Tibial nerve (tissue), 4 donors: Measurements from ENCODE around the gene PIK3IP1. TPM values are rescaled to one million over a fixed set of nuclear protein-coding genes. Genes with fewer than 3 reads are reported as not detected.

Experiments
- DNase-seq, 2 donors: peaks; one replicate each; pipeline ENCODE4 v3.0.0-alpha.2; 2019; ENCODE audit warnings: low spot score in 2 of 2
- H3K27ac ChIP-seq, 4 donors: fragments of 200-600 bp; sonication (generic) in 3 of 4; one replicate each; pipeline ENCODE4 v1.5.1; 2017 to 2019; ENCODE audit warnings: mild to moderate bottlenecking in 1 of 4
- H3K27me3 ChIP-seq, 2 donors: fragments of 200-600 bp; sonication (generic) in 1 of 2; one replicate each; pipeline versions ENCODE4 v1.5.1 to v1.6.0; 2017 to 2019
- H3K36me3 ChIP-seq, 3 donors: fragments of 200-600 bp; sonication (generic); one replicate each; pipeline ENCODE4 v1.5.1; 2018 to 2019
- H3K4me1 ChIP-seq, 4 donors: fragments of 200-600 bp; sonication (generic) in 3 of 4; one replicate each; pipeline ENCODE4 v1.5.1; 2017 to 2019
- H3K4me3 ChIP-seq, 4 donors: fragments of 200-600 bp; sonication (generic) in 3 of 4; one replicate each; pipeline ENCODE4 v1.5.1; 2017 to 2019; ENCODE audit warnings: mild to moderate bottlenecking in 1 of 4, moderate library complexity in 1 of 4
- H3K9me3 ChIP-seq, 4 donors: fragments of 200-600 bp; sonication (generic) in 3 of 4; one replicate each; pipeline ENCODE4 v1.5.1; 2017 to 2019
- EP300 ChIP-seq, 2 donors: sonication (generic); formaldehyde crosslinking; IDR thresholded peaks; one replicate each; pipeline ENCODE4 v1.6.1; 2017; ENCODE audit warnings: antibody characterized with exemption in 2 of 2, mild to moderate bottlenecking in 1 of 2
- POLR2A ChIP-seq, 2 donors: fragments of 450-650 bp; IDR thresholded peaks; one replicate each; pipeline ENCODE4 v1.6.1; 2017; ENCODE audit warnings: antibody characterized with exemption in 2 of 2, mild to moderate bottlenecking in 2 of 2, moderate library complexity in 2 of 2
- WGBS, 2 donors: methylation state at CpG; one replicate each; pipeline ENCODE4 v1.1.5; 2018; 5-methylcytosine and 5-hydroxymethylcytosine counted together
- total RNA-seq, 4 donors: library from RNA; depleted of rRNA; stranded (reverse); fragments of >200 nt; gene quantifications; one replicate each; pipeline ENCODE4 v1.1.0, GENCODE V29; 2016
- TF ChIP-seq, protein P1 (sequence below), 5 experiments: fragments of 200-600 bp in 3 of 5; fragments of 450-650 bp in 2 of 5; sonication (generic) in 3 of 5; IDR thresholded peaks; one replicate each; pipeline ENCODE4 v1.5.1; 2016 to 2019; ENCODE audit warnings: antibody characterized with exemption in 5 of 5, mild to moderate bottlenecking in 3 of 5, moderate library complexity in 2 of 5

Gene PIK3IP1
- total RNA-seq, 4 donors from 2014 or later = 54.8 to 106 (median 80.5) TPM

DNA sequence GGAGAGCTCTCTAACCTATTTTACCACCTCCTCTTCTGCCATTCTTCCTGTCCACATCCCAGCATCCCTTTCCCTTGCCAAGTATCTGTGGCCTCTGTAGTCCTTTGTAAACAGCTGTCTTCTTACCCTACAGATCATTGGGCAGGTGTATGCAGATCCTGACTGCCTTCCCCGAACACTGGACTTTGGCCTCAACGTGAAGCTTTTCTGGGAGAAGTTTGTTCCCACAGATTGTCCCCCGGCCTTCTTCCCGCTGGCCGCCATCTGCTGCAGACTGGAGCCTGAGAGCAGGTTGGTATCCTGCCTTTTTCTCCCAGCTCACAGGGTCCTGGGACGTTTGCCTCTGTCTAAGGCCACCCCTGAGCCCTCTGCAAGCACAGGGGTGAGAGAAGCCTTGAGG lies 17.3 kb downstream of the PIK3IP1 start:
- Histone ChIP-seq H3K27ac (peak overlapping the region in 1 of 4 donors; percentile 34), H3K9me3 (no peaks in the 10 kb centered on the region), H3K27me3 (no peaks in the 10 kb centered on the region), H3K36me3 (peaks cover 0 to 84% (median 6%) of the 10 kb centered on the region in 3 donors), H3K4me3 (no peak overlapping the region), H3K4me1 (peaks cover 0 to 14% (median 0%) of the 10 kb centered on the region in 4 donors)
- no peak for DNase-seq
- no peak for TF ChIP-seq EP300 (IDR thresholded peaks at IDR 0.05)
- no peak for TF ChIP-seq POLR2A (IDR thresholded peaks at IDR 0.05)
- TF ChIP-seq, protein P1, sequence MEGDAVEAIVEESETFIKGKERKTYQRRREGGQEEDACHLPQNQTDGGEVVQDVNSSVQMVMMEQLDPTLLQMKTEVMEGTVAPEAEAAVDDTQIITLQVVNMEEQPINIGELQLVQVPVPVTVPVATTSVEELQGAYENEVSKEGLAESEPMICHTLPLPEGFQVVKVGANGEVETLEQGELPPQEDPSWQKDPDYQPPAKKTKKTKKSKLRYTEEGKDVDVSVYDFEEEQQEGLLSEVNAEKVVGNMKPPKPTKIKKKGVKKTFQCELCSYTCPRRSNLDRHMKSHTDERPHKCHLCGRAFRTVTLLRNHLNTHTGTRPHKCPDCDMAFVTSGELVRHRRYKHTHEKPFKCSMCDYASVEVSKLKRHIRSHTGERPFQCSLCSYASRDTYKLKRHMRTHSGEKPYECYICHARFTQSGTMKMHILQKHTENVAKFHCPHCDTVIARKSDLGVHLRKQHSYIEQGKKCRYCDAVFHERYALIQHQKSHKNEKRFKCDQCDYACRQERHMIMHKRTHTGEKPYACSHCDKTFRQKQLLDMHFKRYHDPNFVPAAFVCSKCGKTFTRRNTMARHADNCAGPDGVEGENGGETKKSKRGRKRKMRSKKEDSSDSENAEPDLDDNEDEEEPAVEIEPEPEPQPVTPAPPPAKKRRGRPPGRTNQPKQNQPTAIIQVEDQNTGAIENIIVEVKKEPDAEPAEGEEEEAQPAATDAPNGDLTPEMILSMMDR (IDR thresholded peaks at IDR 0.05) = no peak
- 87 to 90% methylated on average over 6 of the region's 6 CpGs for WGBS, 2 donors

DNA sequence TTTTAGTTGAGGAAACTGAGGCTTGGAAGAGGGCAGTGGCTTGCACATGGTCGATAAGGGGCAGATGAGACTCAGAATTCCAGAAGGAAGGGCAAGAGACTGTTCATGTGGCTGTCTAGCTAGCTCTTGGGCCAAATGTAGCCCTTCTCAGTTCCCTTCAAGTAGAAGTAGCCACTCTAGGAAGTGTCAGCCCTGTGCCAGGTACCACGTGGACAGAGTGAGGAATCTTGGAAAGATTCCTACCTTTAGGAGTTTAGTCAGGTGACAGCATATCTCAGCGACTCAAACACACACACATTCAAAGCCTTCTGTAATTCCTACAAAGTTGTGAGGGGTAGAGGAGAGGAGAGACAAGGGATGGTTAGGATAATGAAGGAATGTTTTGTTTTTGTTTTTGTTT lies 18.3 kb downstream of the PIK3IP1 start:
- Histone ChIP-seq H3K4me3 (no peak overlapping the region), H3K27ac (peak overlapping the region in 1 of 4 donors; percentile 34), H3K36me3 (peaks cover 0 to 84% (median 6%) of the 10 kb centered on the region in 3 donors), H3K27me3 (no peaks in the 10 kb centered on the region), H3K4me1 (peaks cover 0 to 12% (median 0%) of the 10 kb centered on the region in 4 donors), H3K9me3 (no peaks in the 10 kb centered on the region)
- TF ChIP-seq POLR2A (IDR thresholded peaks at IDR 0.05) (no peak), EP300 (IDR thresholded peaks at IDR 0.05) (no peak)
- TF ChIP-seq, protein P1 (IDR thresholded peaks at IDR 0.05) = no peak
- 81 to 93% methylated on average over 3 of the region's 3 CpGs for WGBS, 2 donors
- DNase-seq = no peak

DNA sequence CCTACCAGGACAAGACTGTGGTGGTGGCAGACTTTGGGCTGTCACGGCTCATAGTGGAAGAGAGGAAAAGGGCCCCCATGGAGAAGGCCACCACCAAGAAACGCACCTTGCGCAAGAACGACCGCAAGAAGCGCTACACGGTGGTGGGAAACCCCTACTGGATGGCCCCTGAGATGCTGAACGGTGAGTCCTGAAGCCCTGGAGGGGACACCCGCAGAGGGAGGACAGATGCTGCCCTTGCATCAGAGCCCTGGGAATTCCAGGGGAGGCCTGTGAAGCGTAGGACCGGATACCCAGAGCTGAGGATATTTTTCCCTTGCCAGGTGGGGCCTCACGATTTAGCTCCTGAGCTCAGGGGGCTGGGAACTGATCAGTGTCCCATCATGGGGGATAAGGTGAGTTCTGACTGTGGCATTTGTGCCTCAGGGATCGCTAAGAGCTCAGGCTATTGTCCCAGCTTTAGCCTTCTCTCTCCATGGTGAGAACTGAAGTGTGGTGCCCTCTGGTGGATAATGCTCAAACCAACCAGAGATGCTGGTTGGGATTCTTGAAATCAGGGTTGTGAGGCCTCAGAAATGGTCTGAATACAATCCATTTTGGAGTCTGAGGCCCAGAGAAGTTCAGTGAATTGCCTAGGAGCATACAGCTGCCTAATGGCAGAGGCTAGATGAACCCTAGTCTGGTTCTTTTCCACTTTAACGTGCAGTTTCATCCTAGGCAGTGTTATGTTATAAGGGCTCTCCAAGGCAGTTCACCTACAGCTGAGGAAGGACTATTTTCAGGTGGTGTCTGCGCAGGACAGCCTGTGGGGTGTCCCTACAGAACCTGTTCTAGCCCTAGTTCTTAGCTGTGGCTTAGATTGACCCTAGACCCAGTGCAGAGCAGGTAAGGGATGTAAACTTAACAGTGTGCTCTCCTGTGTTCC lies 19.5 kb downstream of the PIK3IP1 start:
- 67 to 73% methylated on average over 15 of the region's 15 CpGs for WGBS, 2 donors
- Histone ChIP-seq H3K4me1 (peaks cover 0 to 6% (median 0%) of the 10 kb centered on the region in 4 donors), H3K36me3 (peaks cover 0 to 83% (median 6%) of the 10 kb centered on the region in 3 donors), H3K4me3 (no peak overlapping the region), H3K27ac (peak overlapping the region in 3 of 4 donors; percentile 19 to 63 (median 30)), H3K27me3 (no peaks in the 10 kb centered on the region), H3K9me3 (no peaks in the 10 kb centered on the region)
- DNase-seq = peak in 1 of 2 donors; percentile 78
- TF ChIP-seq, protein P1 (IDR thresholded peaks at IDR 0.05) = peak; percentile 60 to 82 (median 71)
- TF ChIP-seq POLR2A (IDR thresholded peaks at IDR 0.05) = no peak
- TF ChIP-seq EP300 (IDR thresholded peaks at IDR 0.05) = peak in 1 of 2 donors; percentile 41

DNA sequence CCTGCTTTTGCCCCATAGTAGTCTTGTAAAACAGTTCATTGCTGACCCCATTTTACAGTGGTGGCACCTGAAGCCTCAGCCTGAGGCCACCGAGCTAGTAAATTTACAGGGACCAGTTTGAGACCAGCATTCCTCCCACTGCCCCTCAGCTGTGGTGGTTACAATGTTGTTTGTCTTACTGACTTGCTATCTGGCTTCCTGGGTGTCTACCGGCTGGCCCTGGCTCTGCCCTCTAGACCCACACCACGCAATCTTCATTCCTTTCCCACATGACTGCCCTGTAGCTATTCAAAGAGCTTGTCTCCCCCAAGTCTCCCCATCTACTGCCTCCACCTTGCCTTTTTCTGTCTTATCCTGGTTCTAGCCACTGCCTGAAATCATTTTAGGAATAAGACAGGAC lies 20.8 kb downstream of the PIK3IP1 start:
- Histone ChIP-seq H3K36me3 (peaks cover 0 to 89% (median 6%) of the 10 kb centered on the region in 3 donors), H3K4me1 (peaks cover 0 to 6% (median 0%) of the 10 kb centered on the region in 4 donors), H3K9me3 (no peaks in the 10 kb centered on the region), H3K4me3 (no peak overlapping the region), H3K27me3 (no peaks in the 10 kb centered on the region), H3K27ac (peak overlapping the region in 2 of 4 donors; percentile 36)
- no peak for TF ChIP-seq EP300 (IDR thresholded peaks at IDR 0.05)
- DNase-seq = no peak
- WGBS, 2 donors = 46 to 68% methylated on average over 3 of the region's 3 CpGs

DNA sequence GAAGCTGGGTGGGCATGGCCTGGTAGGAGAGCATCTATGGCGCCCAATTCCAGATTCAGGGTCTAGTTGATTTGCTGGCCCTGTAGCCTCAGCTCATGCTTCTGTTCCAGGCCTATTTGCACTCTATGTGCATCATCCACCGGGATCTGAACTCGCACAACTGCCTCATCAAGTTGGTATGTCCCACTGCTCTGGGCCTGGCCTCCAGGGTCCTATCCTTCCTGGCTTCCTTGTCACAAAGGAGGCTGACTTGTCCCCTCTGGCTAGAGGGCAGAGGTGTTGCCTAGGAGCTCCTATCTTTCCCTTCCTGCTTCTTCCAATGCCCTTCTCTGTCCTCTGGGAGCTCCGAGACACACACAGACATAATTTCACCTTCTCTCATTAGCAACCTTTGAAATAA lies 21.3 kb downstream of the PIK3IP1 start:
- H3K27ac ChIP-seq = peak overlapping the region in 2 of 4 donors; percentile 36
- no peaks in the 10 kb centered on the region for H3K27me3 ChIP-seq
- H3K36me3 ChIP-seq = peaks cover 0 to 91% (median 6%) of the 10 kb centered on the region in 3 donors
- TF ChIP-seq POLR2A (IDR thresholded peaks at IDR 0.05) (no peak), EP300 (IDR thresholded peaks at IDR 0.05) (no peak)
- TF ChIP-seq, protein P1 (IDR thresholded peaks at IDR 0.05) = no peak
- no peak for DNase-seq
- WGBS, 2 donors = 93 to 98% methylated on average over 4 of the region's 4 CpGs
- no peak overlapping the region for H3K4me3 ChIP-seq
- peaks cover 0 to 6% (median 0%) of the 10 kb centered on the region in 4 donors for H3K4me1 ChIP-seq
- H3K9me3 ChIP-seq = no peaks in the 10 kb centered on the region
